CD4-positive, alpha-beta memory T cell (primary cell): Measurements from ENCODE around the gene ZDHHC18. TPM values are rescaled to one million over a fixed set of nuclear protein-coding genes. Genes with fewer than 3 reads are reported as not detected.

ENCODE experiments used
- CTCF ChIA-PET: fragments of 350-600 bp; sonication (Branson Sonifier 250); formaldehyde crosslinking; loops from one replicate; lab custom pipeline; 2021; ENCODE audit warnings: inconsistent platforms; ENCODE audit not compliant: partially characterized antibody; lab: Charles Lee
- POLR2A ChIA-PET: fragments of 350-600 bp; sonication (Branson Sonifier 250); formaldehyde crosslinking; loops from one replicate; lab custom pipeline; 2021; ENCODE audit not compliant: partially characterized antibody; lab: Charles Lee
- DNase-seq, 5 donors: peaks; one replicate each; pipeline versions ENCODE4 v3.0.0 to v3.0.0-alpha.2; 2020 to 2022; ENCODE audit warnings: mixed read lengths in 1 of 5
- H3K27ac ChIP-seq: one replicate; pipeline ENCODE4 v1.7.0; 2013; ENCODE audit warnings: low read depth, low read length
- H3K27me3 ChIP-seq: 2 replicates; pipeline ENCODE4 v1.7.0; 2013; ENCODE audit warnings: mild to moderate bottlenecking, low read length, moderate library complexity; ENCODE audit not compliant: insufficient read depth
- H3K36me3 ChIP-seq: 2 replicates; pipeline ENCODE4 v1.7.0; 2013; ENCODE audit warnings: mild to moderate bottlenecking, low read length, moderate library complexity; ENCODE audit not compliant: insufficient read depth
- H3K4me1 ChIP-seq: 2 replicates; pipeline ENCODE4 v1.7.0; 2013; ENCODE audit warnings: mild to moderate bottlenecking, low read length, moderate library complexity; ENCODE audit not compliant: insufficient read depth
- H3K4me3 ChIP-seq, 2 donors: one replicate each; pipeline ENCODE4 v1.7.0; 2013; ENCODE audit warnings: low read length in 2 of 2, mild to moderate bottlenecking in 1 of 2
- H3K9me3 ChIP-seq, 2 donors: one replicate each; pipeline ENCODE4 v1.7.0; 2013; ENCODE audit warnings: low read length in 2 of 2, control low read depth in 1 of 2; ENCODE audit not compliant: control insufficient read depth in 1 of 2
- H3K27ac Mint-ChIP-seq, 7 donors: one replicate each; pipeline ENCODE4 v1.8.0; 2020 to 2021; ENCODE audit warnings: mixed read lengths in 7 of 7, mild to moderate bottlenecking in 6 of 7, inconsistent platforms in 3 of 7, moderate library complexity in 3 of 7
- H3K27me3 Mint-ChIP-seq, 2 donors: one replicate each; pipeline ENCODE4 v1.8.0; 2020 to 2021; ENCODE audit warnings: mixed read lengths in 2 of 2
- H3K36me3 Mint-ChIP-seq, 2 donors: one replicate each; pipeline ENCODE4 v1.8.0; 2020 to 2021; ENCODE audit warnings: mixed read lengths in 2 of 2, inconsistent platforms in 1 of 2, mild to moderate bottlenecking in 1 of 2
- H3K4me1 Mint-ChIP-seq, 4 donors: one replicate each; pipeline ENCODE4 v1.8.0; 2020 to 2021; ENCODE audit warnings: mixed read lengths in 4 of 4, mild to moderate bottlenecking in 1 of 4
- H3K4me3 Mint-ChIP-seq, 8 donors: one replicate each; pipeline ENCODE4 v1.8.0; 2020 to 2021; ENCODE audit warnings: mixed read lengths in 8 of 8, mild to moderate bottlenecking in 7 of 8, moderate library complexity in 6 of 8, inconsistent platforms in 3 of 8
- H3K9me3 Mint-ChIP-seq, 8 donors: one replicate each; pipeline ENCODE4 v1.8.0; 2020 to 2021; ENCODE audit warnings: mixed read lengths in 8 of 8, mild to moderate bottlenecking in 5 of 8, inconsistent platforms in 3 of 8, moderate library complexity in 1 of 8
- intact Hi-C: fragments of 100-400 bp; cut with micrococcal nuclease; formaldehyde crosslinking; loops from one replicate; pipeline ENCODE4 v1.15.1; 2023
- polyA plus RNA-seq, 2 donors: library from polyadenylated mRNA; unstranded; fragments of 300-500 nt; fragmentation: Illumina TruSeq; gene quantifications; one replicate each; pipeline ENCODE4 v1.2.3, GENCODE V29; 2021
- total RNA-seq, 2 experiments: library from RNA; stranded (reverse); gene quantifications; one replicate each; pipeline ENCODE4 v1.2.3, GENCODE V29; 2021

ZDHHC18 gene
- total and polyA plus RNA-seq, 4 experiments from 2014 or later, result 6.2 to 56.4 (median 36.5) TPM

DNA sequence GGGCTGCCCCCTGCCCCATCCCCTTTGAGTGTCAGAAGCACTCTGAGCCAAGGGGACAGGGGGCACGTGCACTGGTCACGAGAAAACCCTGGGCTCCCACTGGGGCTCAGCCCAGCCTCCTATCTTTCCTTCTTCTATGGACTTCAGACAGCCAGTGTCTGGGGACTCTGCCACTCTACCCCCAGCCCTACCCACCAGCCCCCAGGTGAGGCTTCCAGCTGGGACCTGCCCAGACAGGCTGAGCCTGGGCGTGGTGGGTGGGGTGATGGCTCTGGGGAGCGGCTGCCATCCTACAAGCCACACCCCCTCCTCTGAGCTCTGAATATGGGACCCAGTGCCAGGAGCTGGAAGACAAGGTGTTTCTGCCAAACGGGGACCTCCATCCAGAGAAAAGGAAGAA, 28.4 kb downstream of the ZDHHC18 start:
- DNase-seq, result no peak
- no peaks in the 10 kb centered on the region for H3K27me3 Mint-ChIP-seq
- Histone ChIP-seq H3K27ac (no peak overlapping the region), H3K9me3 (no peaks in the 10 kb centered on the region), H3K4me1 (no peaks in the 10 kb centered on the region), H3K36me3 (peaks cover 62% of the 10 kb centered on the region), H3K27me3 (no peaks in the 10 kb centered on the region), H3K4me3 (no peak overlapping the region)
- H3K4me1 Mint-ChIP-seq, result peaks cover 1 to 9% (median 4%) of the 10 kb centered on the region in 4 donors
- ChIA-PET POLR2A (no interaction called here), CTCF (interaction anchor here (1.0 to 2.9 kb wide), 3 partner anchors 10 to 32 kb away, joined by 5 to 11 read pairs (median 11); no protein-coding TSS in a partner anchor)
- H3K36me3 Mint-ChIP-seq, result peaks cover 36 to 64% of the 10 kb centered on the region in 2 donors
- intact Hi-C loops, result no loop called here
- H3K27ac Mint-ChIP-seq, result peak overlapping the region in 1 of 7 donors; percentile 29
- H3K9me3 Mint-ChIP-seq, result no peaks in the 10 kb centered on the region
- no peak overlapping the region for H3K4me3 Mint-ChIP-seq

DNA sequence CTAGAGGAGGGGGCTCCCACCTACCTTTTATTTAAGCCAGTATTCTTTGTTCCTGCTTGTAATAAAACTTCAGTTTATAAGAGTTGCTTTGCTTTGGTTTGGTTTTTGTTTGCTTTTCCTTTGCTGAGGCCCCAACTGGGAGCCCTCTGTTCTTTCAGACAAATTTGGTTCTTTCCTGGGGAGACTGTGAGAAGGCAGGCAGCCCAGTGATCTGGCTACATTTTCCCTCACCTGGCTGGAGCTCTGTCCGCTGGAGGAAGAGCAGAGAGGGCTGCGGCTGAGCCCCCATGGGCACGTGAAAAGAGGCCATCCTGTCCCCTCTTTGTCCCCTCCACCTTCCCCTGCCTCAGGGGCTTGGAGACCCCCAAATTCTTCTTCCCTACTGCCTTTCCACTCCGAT, 29.1 kb downstream of the ZDHHC18 start:
- peaks cover 1 to 9% (median 4%) of the 10 kb centered on the region in 4 donors for H3K4me1 Mint-ChIP-seq
- no peak overlapping the region for H3K27ac Mint-ChIP-seq
- intact Hi-C loops, result no loop called here
- no peak overlapping the region for H3K4me3 ChIP-seq
- H3K36me3 Mint-ChIP-seq, result peaks cover 30 to 57% of the 10 kb centered on the region in 2 donors
- ChIA-PET CTCF (interaction anchor here (0.8 to 2.9 kb wide), 5 partner anchors 9 to 35 kb away, joined by 3 to 11 read pairs (median 5); no protein-coding TSS in a partner anchor), POLR2A (interaction anchor here (1.2 to 1.4 kb wide), 2 partner anchors 10 to 24 kb away, joined by 3 to 8 read pairs; no protein-coding TSS in a partner anchor)
- no peak for DNase-seq
- no peaks in the 10 kb centered on the region for H3K27me3 Mint-ChIP-seq
- H3K36me3 ChIP-seq, result peaks cover 55% of the 10 kb centered on the region
- no peaks in the 10 kb centered on the region for H3K27me3 ChIP-seq
- H3K27ac ChIP-seq, result no peak overlapping the region
- no peaks in the 10 kb centered on the region for H3K4me1 ChIP-seq
- H3K9me3 Mint-ChIP-seq, result no peaks in the 10 kb centered on the region
- no peak overlapping the region for H3K4me3 Mint-ChIP-seq
- no peaks in the 10 kb centered on the region for H3K9me3 ChIP-seq

DNA sequence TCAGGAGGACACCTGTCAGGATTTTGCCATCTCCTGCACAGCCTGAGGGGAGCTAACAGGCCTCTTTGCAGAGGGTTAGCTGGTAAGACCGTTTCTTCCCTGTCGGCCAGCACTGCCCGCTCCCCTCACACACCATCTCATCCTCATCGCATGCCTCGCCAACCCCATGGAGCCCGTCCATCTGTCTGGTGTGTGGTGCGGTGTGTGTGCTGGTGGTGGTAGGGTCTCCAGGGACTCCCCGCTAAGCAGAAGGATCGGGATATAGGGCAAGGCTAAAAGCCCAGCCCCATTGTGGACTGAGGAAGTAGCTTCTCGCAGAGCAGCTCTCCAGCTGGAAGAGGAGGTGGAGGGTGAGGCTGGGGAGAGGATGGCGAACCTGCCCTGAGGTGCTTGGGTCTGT, 29.7 kb downstream of the ZDHHC18 start:
- H3K27me3 ChIP-seq, result no peaks in the 10 kb centered on the region
- H3K4me1 Mint-ChIP-seq, result peaks cover 1 to 9% (median 4%) of the 10 kb centered on the region in 4 donors
- H3K4me1 ChIP-seq, result no peaks in the 10 kb centered on the region
- peaks cover 27 to 52% of the 10 kb centered on the region in 2 donors for H3K36me3 Mint-ChIP-seq
- no peaks in the 10 kb centered on the region for H3K27me3 Mint-ChIP-seq
- H3K9me3 Mint-ChIP-seq, result no peaks in the 10 kb centered on the region
- H3K27ac Mint-ChIP-seq, result peak overlapping the region in 2 of 7 donors; percentile 42 to 46
- intact Hi-C loops, result no loop called here
- no peak overlapping the region for H3K4me3 ChIP-seq
- ChIA-PET POLR2A (interaction anchor here (1.2 to 1.4 kb wide), 2 partner anchors 9 to 24 kb away, joined by 3 to 8 read pairs; no protein-coding TSS in a partner anchor), CTCF (interaction anchor here (0.8 to 2.7 kb wide), 3 partner anchors 9 to 36 kb away, joined by 3 to 11 read pairs (median 3); no protein-coding TSS in a partner anchor)
- no peaks in the 10 kb centered on the region for H3K9me3 ChIP-seq
- no peak for DNase-seq
- H3K27ac ChIP-seq, result no peak overlapping the region
- peaks cover 49% of the 10 kb centered on the region for H3K36me3 ChIP-seq
- H3K4me3 Mint-ChIP-seq, result no peak overlapping the region

DNA sequence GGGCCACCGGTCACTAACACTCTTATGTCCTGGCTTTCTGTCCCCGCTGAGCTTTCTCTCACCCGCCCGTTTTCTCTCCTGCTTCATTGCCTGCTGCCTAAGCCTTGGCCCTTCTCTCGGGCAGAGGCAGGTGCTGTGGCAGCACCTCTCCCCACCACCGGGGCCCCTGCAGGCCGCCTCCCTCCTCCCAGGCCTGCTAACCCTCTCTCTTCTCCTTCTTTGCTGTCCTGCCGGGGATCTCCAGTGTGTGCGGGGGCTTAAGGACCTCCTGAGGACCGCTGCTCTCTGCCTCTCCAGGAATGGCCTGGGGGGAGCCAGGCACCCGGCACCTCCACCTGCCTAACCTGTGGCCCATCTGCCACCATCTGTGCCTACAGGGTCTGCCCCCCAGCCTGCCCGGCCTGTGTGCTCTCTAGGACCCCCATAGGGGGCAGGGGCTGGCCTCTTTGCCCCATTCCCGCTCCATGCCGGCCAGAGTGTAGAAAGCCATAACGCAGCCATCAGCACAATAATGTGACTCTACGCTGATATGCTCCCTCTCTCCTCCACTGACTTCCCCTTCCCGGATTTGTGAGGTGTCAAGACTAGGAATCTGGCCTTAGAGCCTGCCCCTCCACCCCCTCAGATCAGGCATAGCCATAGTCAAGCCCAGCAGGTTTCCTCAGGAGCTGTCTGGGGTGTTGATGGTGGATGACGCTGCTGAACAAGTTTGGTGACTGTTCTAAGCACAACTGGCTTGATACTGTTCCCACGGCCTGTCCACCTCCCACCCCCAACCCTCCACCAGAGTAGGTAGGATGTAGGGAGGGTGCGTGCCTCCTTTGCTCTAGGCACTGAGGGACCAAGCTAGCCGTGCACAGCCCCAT, 30.3 kb downstream of the ZDHHC18 start:
- no peak overlapping the region for H3K27ac Mint-ChIP-seq

DNA sequence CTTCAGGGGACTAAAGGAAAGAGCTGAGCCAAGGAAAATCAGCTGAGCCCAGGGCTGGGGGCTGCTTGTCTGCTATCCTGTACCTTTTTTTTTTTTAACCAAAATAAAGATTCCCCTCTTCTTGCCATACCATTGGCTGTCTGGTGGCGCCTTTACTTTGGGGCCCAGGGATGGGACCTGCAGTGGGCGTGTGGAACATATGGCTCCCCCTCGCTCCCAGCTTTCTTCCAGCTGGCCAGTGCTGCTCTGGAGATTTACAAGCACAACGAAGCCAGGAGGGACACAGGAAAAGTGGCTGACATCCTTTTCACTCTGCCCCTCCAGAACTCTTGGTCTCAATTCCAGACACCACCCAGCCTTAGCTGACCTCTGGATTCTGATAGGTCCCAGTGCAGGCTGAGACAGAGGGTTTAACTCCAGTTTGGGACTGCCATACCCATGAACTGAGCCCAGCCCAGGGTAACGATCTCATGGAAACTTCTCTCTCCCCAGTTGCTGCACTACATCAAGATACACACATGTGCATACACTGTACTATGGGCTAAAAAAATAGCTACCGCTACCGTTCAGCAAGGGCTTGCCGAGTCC, 31.1 kb downstream of the ZDHHC18 start:
- H3K27me3 ChIP-seq, result no peaks in the 10 kb centered on the region
- no peak overlapping the region for H3K4me3 ChIP-seq
- no peak overlapping the region for H3K27ac ChIP-seq
- intact Hi-C loops, result no loop called here
- H3K36me3 ChIP-seq, result peaks cover 35% of the 10 kb centered on the region
- H3K27me3 Mint-ChIP-seq, result no peaks in the 10 kb centered on the region
- no peaks in the 10 kb centered on the region for H3K9me3 Mint-ChIP-seq
- no peak overlapping the region for H3K27ac Mint-ChIP-seq
- H3K36me3 Mint-ChIP-seq, result peaks cover 16 to 38% of the 10 kb centered on the region in 2 donors
- H3K9me3 ChIP-seq, result no peaks in the 10 kb centered on the region
- ChIA-PET CTCF (interaction anchor here (0.8 to 4.5 kb wide), 3 partner anchors 16 to 48 kb away, joined by 3 to 25 read pairs (median 5); no protein-coding TSS in a partner anchor), POLR2A (interaction anchor here (1.7 to 1.8 kb wide), 2 partner anchors 24 to 33 kb away, joined by 4 to 7 read pairs; partner anchors contain the start of gene GPN2)
- no peak overlapping the region for H3K4me3 Mint-ChIP-seq
- peaks cover 2 to 14% (median 10%) of the 10 kb centered on the region in 4 donors for H3K4me1 Mint-ChIP-seq
- no peak for DNase-seq
- H3K4me1 ChIP-seq, result peaks cover 7% of the 10 kb centered on the region

More for the DNA sequence above, 30.3 kb downstream of the ZDHHC18 start:
- H3K4me1 ChIP-seq, result no peaks in the 10 kb centered on the region
- no peaks in the 10 kb centered on the region for H3K27me3 ChIP-seq
- H3K9me3 ChIP-seq, result no peaks in the 10 kb centered on the region
- no peak for DNase-seq
- H3K4me3 ChIP-seq, result no peak overlapping the region
- intact Hi-C loops, result no loop called here
- peaks cover 43% of the 10 kb centered on the region for H3K36me3 ChIP-seq
- ChIA-PET POLR2A (interaction anchor here (1.2 to 1.7 kb wide), 3 partner anchors 8 to 33 kb away, joined by 3 to 8 read pairs (median 7); partner anchors contain the start of gene GPN2), CTCF (interaction anchor here (0.8 to 4.5 kb wide), 3 partner anchors 8 to 21 kb away, joined by 3 to 25 read pairs (median 11); no protein-coding TSS in a partner anchor)
- Mint-ChIP-seq H3K4me1 (peaks cover 0 to 10% (median 4%) of the 10 kb centered on the region in 4 donors), H3K36me3 (peaks cover 23 to 46% of the 10 kb centered on the region in 2 donors), H3K4me3 (no peak overlapping the region), H3K9me3 (no peaks in the 10 kb centered on the region), H3K27me3 (no peaks in the 10 kb centered on the region)
- no peak overlapping the region for H3K27ac ChIP-seq

DNA sequence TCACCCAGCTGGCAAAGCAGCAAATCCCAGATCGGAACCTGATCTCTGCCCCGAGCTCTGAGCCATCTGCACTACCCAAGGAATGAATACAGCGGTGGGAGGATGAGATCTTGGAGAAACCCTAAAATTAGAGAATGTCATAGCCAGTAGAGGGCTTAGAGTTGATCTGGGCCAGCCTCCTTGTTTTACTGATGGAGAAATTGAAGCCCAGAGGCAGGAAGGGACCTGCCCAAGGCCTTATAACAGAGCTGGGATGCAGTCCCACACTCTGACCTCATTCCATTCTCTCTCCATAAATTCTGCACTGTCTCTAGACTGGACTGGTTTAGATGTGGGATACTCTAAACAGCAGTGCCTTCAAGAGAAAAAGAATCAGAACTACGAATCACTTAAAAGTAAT, 31.7 kb downstream of the ZDHHC18 start:
- H3K9me3 Mint-ChIP-seq, result no peaks in the 10 kb centered on the region
- POLR2A ChIA-PET, result interaction anchor here (1.6 to 1.8 kb wide), 4 partner anchors 10 to 32 kb away, joined by 4 to 7 read pairs (median 6); partner anchors contain the start of gene GPN2
- intact Hi-C loops, result no loop called here
- H3K4me1 ChIP-seq, result peaks cover 13% of the 10 kb centered on the region
- no peaks in the 10 kb centered on the region for H3K27me3 Mint-ChIP-seq
- no peak overlapping the region for H3K4me3 ChIP-seq
- H3K4me1 Mint-ChIP-seq, result peaks cover 3 to 15% (median 12%) of the 10 kb centered on the region in 4 donors
- H3K27me3 ChIP-seq, result no peaks in the 10 kb centered on the region
- H3K36me3 Mint-ChIP-seq, result peaks cover 10 to 32% of the 10 kb centered on the region in 2 donors
- peak overlapping the region in 1 of 7 donors; percentile 55 for H3K27ac Mint-ChIP-seq
- DNase-seq, result no peak
- H3K36me3 ChIP-seq, result peaks cover 29% of the 10 kb centered on the region
- H3K9me3 ChIP-seq, result no peaks in the 10 kb centered on the region
- no peak overlapping the region for H3K4me3 Mint-ChIP-seq
- no peak overlapping the region for H3K27ac ChIP-seq
- CTCF ChIA-PET, result interaction anchor here (1.2 to 4.5 kb wide), 5 partner anchors 8 to 259 kb away, joined by 3 to 25 read pairs (median 5); no protein-coding TSS in a partner anchor
